D341Med (cell line): ENCODE results near the gene PXYLP1.

Source experiments
- DNase-seq: peaks from one replicate; pipeline ENCODE4 v3.0.0; 2012; ENCODE audit warnings: low spot score

PXYLP1 gene

DNA sequence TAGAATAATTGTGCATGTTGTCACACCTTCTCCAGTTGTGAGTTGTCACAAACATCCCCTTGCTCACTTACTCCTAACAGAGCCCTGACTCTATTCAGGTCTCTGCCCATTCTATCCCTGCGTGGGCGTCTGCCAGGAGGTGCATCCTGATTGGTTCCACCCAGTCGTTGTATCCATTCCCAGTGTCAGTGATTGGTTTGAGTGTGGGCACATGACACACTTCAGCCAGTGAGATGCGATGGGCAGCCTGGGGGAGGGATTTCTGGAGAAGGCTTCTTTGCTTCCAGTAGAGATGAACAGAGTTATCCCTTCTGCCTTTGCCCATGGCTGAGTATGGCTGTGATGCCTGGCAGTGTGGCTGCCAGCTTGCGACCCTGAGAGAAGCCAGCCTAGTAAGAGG lies 18.7 kb downstream of the PXYLP1 start:
- no peak for DNase-seq

DNA sequence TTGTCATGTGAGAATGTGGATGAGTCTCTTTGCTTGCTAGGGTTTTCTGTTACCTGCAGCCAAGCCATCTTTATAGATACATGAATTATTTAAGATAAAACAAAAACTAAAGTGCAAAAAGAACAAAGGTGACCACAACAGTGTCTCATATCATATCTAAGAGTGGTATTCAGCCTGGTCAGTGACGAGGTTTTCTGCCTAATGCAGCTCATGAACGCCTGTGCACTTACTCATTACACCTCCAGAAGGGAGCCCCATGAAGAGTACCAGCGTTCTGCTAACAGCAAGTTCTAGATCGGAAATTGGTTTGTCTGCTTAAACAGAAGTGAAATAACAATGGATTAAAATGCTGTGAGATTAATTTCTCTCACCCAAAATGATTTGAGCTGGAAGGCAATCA lies 19.2 kb downstream of the PXYLP1 start:
- DNase-seq = no peak

DNA sequence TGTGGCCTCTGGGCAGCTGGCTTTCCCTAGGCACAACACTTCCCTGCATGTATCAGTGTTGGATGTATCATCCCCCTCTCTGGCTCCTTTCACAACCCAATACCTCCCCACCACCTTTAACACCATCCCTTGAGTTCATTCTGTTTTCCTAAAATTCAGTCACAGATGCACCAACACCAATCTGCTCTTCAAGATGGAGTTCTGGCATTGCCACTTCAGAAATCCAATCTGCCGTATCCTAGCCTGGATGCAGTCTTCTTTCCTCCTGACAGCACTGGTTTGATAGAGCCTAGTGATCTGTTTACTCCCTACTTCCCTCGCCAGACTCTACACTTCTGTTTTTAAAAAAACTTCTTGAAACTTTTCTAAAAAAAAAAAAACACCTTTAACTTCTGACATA lies 21.7 kb downstream of the PXYLP1 start:
- no peak for DNase-seq

DNA sequence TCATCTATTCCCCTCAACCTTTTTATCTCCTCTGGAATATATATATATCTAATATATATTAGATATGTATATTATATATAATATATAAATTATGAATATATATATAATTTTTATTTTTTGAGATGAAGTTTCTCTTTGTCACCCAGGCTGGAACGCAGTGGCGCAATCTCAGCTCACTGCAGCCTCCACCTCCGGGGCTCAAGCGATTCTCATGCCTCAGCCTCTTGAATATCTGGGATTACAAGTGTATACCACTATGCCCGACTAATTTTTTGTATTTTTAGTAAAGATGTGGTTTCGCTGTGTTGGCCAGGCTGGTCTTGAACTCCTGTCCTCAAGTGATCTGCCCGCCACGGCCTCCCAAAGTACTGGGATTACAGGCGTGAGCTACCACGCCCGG lies 22.2 kb downstream of the PXYLP1 start:
- DNase-seq = no peak

DNA sequence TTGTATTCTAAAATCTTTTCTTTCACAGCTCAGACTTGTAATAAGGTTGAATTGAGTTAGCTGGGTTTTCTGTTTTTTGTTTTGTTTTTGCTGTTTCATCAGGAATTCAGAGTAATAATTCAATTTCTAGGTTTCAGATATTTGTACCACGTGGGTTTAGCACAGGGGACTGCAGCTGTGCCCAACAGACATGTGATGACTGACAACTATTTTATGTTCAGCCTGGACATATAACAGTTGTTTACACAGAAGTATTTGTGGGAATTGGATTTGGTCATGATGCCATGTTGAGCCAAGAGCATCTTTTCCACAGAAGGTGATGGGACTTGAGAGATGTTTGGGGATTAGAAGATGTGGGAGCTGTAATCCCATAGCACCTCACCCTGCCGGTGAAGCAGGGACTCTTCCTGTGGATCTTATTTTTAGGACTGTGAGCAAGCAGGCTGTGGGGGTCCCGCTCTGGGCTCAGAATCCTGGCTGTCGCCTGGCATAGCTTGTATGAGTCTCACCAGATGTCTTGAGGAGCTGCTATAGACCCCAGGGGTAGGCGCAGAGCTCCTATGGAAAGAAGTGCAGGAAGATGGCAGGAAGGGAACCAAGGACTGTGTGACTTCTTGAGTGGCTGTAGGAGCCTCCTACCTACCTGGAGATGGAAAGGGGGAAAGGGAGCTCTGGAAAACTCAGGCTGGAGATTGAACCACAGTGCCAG lies 23.7 kb downstream of the PXYLP1 start:
- DNase-seq = no peak

- no peak for DNase-seq
Measured at GRCh38 chr3:141255846-141256261, 24.2 kb downstream of the PXYLP1 start.

DNA sequence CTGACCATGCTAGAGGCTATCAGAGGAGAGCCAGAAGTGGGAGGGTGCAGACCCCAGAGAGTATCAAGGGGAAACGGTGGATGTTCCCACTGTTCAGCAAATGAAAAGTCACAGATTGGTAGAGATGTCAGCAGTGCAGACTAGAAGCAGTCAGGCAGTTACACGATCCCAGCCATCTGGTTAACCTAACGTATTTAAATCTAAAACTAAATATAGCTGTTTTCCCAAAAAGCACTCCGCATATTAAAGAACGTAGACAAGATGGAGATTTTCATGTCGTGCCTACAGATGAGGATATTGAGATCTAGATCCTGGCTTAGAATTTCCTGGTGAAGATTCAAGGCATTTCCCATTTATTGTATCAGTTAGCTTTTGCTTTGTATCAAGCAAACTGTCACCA lies 25.2 kb downstream of the PXYLP1 start:
- DNase-seq = no peak

DNA sequence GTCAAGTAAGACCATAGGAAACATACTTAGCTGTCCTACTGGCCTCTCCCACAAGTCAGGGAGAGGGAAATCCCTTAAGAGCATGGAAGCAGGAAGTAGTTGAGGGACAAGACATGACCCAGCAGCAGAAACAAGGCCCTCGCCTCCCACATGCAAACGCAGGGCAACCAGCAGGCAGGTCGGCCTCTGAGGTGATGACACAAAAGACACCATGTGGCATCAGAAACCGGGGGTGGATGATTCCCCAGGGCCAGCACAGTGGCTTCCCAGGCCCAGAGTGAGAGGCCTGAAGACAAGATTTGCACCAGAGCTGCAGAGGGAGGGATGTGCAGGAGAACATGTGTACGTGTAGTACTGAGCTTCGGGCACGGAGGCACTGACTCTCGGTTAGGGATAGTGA lies 26.3 kb downstream of the PXYLP1 start:
- DNase-seq = no peak

DNA sequence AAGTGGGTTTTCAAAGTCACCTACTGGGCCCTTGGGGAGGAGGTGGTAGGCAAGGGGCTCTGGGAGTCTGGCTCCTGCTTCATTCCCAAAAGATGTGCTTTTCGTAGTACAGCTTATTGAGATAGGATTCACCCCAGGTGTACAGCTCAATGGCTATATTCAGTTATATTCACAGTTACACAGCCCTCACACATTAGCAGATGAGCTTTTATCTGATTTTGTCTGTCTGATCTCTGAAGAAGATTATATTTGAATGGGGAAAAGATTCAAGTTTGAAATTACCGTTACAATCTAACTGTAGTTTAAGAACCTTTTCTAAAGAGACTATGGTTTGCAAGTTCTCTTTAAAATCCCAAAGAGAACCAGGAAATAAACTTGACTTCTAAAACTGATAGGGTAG lies 27.3 kb downstream of the PXYLP1 start:
- DNase-seq = no peak

GRCh38 chr3:141259821-141260629 lies 28.4 kb downstream of the PXYLP1 start:
- DNase-seq = no peak

GRCh38 chr3:141260630-141260927 lies 29.0 kb downstream of the PXYLP1 start:
- no peak for DNase-seq

DNA sequence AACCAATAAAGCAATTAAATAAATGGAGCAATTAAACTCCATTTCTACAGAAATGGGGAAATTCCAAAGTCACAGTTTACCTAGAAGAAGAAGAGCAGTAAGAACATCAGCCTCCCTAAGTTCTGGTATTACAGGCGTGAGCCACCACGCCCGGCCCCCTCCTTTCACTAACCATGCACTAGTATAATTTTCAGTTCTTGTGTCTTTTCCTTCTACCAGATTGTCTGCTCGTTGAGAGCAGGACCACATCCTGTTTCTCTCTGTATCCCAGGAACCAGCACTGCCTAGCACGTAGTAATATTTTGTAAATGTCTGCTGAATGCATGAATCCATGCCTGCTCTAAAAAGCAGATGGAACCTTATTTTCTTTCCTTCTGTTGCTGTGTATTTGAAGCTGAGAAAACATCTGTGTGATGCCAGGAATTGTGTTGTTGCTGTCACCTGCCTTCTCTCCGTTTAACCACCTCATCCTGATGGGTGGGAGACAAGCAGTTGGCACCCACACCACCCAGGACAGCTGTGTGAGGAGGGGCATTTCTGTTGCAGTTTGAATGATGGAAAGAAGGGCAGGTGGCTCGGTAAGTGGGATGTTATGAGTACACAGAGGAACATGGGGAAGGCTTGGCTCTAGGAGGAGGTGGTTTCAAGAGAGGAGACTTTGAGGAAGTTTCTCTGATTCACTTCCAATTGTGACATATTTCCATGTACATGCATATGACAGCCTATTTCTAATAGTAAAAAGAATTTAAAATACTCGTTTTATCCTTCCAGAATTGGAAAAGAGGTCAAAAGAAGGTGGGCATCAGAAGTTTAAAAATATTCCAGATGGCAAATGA lies 30.1 kb downstream of the PXYLP1 start:
- no peak for DNase-seq

- DNase-seq = no peak
Measured at GRCh38 chr3:141262308-141262705, 30.7 kb downstream of the PXYLP1 start.

DNA sequence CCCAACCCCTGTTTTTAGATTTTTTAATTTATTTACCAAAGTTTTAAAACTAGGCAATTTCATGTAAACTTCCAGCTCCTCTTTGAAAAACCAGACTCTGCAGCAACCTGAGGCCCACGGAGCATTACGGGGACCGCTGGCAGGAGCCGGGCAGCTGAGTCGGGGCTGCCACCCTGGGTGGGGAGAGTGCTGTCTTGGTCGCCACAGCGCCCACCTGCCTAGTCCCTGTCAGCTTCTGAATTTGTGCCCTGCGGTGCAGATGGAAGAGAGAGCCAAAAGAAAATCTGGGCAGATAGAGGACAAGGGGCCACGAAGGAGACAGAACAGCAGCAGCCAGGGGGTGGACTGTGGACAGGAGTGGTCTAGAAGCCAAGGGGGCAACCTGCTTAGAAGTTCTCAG lies 34.6 kb downstream of the PXYLP1 start:
- DNase-seq = no peak

DNA sequence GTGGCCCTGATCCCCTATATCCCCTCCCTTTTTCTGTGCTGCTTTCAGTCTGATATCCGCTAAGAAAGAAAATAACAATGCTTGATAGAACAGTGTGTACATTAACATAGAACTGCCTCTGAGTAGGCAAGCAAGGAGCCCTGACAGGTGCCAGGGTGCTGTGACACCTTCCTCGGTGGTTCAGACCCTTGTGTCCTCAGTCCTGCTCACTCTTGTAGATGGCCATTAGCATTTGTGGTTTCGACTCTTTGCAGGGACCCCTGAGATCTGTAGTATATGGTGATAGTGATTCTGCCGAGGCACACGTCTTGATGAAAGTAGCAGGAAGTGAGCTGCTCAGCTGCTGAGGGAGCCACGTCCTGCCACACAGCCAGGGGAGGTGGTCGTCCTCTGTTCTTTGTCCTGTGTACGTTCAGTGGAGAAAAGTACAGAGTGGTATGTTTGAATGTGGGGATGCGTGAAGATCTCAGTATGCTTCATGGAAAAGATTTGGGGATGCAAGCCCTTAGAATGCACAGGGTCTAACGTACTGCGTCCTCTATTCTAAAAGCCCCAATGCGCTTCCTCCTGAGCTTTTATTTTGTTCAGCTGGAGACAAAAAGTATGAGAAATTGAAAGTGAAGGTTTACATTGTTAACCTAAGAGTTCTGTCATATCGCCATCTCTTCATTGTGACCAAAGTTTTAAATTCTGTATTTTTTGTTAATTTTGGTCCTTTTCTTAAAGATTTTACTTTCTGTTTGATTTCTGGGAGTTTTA lies 35.4 kb downstream of the PXYLP1 start:
- DNase-seq = no peak

GRCh38 chr3:141267629-141268028 lies 36.0 kb downstream of the PXYLP1 start:
- no peak for DNase-seq

- DNase-seq = no peak
Measured at GRCh38 chr3:141268306-141268705, 36.7 kb downstream of the PXYLP1 start.

- DNase-seq = no peak
Measured at GRCh38 chr3:141268791-141269190, 37.2 kb downstream of the PXYLP1 start.

- DNase-seq = no peak
Measured at GRCh38 chr3:141269961-141270360, 38.3 kb downstream of the PXYLP1 start.

DNA sequence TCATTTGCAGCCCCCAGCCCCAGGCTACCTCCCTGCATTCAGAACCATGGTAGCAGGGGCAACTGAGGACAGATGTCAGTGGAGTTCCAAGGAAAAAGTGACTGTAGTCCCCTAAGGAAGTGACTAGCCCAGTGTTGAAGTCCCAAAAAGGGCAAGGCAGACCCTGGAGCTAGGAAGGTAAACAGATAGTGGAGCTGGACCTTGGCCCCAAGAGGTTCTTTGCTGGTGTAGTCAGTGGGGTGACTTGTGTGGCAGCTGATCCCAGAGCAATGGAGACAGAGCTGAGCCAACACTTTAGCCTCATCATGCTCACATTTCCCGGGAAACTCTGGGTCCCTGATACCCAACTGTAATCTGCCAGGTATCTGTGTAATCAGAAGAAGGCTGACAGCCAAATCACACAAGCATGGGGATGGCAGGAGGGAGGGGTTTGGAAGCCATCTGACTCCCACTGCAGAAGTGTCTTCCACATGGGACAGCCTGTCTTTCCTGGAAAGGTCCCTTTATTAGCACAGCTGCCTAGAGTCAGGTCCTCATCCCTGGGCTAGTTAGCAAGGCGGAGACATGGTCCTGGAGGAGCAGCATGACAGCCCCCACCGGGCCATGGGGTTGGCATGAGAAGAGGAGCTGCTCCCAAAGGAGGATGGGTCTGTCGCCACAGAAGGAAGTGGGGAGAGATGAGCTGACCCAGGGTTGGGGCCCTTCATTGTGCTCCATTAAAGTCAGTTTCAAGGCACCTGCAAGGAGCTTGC lies 39.8 kb downstream of the PXYLP1 start:
- DNase-seq = no peak

- DNase-seq = no peak
Measured at GRCh38 chr3:141272906-141273662, 41.5 kb downstream of the PXYLP1 start.
